Right ventricle myocardium superior (tissue), 1 donor: ENCODE measurements around the gene MAP3K7CL. TPM values are rescaled to one million over a fixed set of nuclear protein-coding genes. Genes with fewer than 3 reads are reported as not detected.

ENCODE experiments used
- ATAC-seq: fragments of 200-7000 bp; cut with Tn5 transposase; one replicate; pipeline ENCODE4 v1.9.1; 2020; ENCODE audit warnings: mild to moderate bottlenecking; ENCODE audit not compliant: poor library complexity
- DNase-seq: peaks from one replicate; pipeline ENCODE4 v3.0.0-alpha.2; 2020
- intact Hi-C: fragments of 100-400 bp; cut with DNase I; formaldehyde crosslinking; loops from one replicate; pipeline ENCODE4 v1.11.2; 2022
- total RNA-seq: library from RNA; stranded (reverse); fragmentation: NEBNext Ultra II Directional; extraction: Animal tissue kit (Norgen Biotek cat#: 25700); gene quantifications from one replicate; pipeline ENCODE4 v1.2.1, GENCODE V29; 2021
- donor health status: DM: no; HTN: yes; CAD: no; lungs with severe emphysema.

Gene MAP3K7CL
- total RNA-seq, 1 donor from 2014 or later, result 1.1 TPM

- ATAC-seq (no peak), DNase-seq (no peak)
- intact Hi-C loops, result no loop called here
Observed at GRCh38 chr21:29211205-29211604, 80.8 kb downstream of the MAP3K7CL start.

GRCh38 chr21:29212446-29212845 is 82.0 kb downstream of the MAP3K7CL start:
- intact Hi-C loops, result no loop called here
- no peak for ATAC-seq
- DNase-seq, result no peak

GRCh38 chr21:29213513-29214385 is 83.3 kb downstream of the MAP3K7CL start:
- intact Hi-C loops, result no loop called here
- no peak for DNase-seq
- no peak for ATAC-seq

GRCh38 chr21:29215709-29216108 is 85.3 kb downstream of the MAP3K7CL start:
- no peak for DNase-seq
- no peak for ATAC-seq
- intact Hi-C loops, result no loop called here

GRCh38 chr21:29217818-29218291 is 87.4 kb downstream of the MAP3K7CL start:
- ATAC-seq (no peak), DNase-seq (no peak)
- intact Hi-C loops, result no loop called here

GRCh38 chr21:29218749-29219148 is 88.3 kb downstream of the MAP3K7CL start:
- intact Hi-C loops, result no loop called here
- DNase-seq (no peak), ATAC-seq (peak; percentile 15)

- ATAC-seq, result peak; percentile 62
- intact Hi-C loops, result no loop called here
- no peak for DNase-seq
Observed at GRCh38 chr21:29219165-29219770, 88.8 kb downstream of the MAP3K7CL start.

GRCh38 chr21:29221253-29221744 is 90.9 kb downstream of the MAP3K7CL start:
- no peak for ATAC-seq
- no peak for DNase-seq
- intact Hi-C loops, result no loop called here

GRCh38 chr21:29224006-29224405 is 93.6 kb downstream of the MAP3K7CL start:
- no peak for ATAC-seq
- DNase-seq, result no peak
- intact Hi-C loops, result no loop called here

Other genes starting within 250 kb of the MAP3K7CL start
- 16.1 TPM for gene LTN1, start 137.8 kb upstream of the MAP3K7CL start, total RNA-seq
- gene RWDD2B, start 111.3 kb upstream of the MAP3K7CL start, total RNA-seq, result 13.6 TPM
- 29.1 TPM for gene USP16, start 106.0 kb upstream of the MAP3K7CL start, total RNA-seq
- 108 TPM for gene CCT8, start 57.0 kb upstream of the MAP3K7CL start, total RNA-seq
- gene BACH1, start 168.3 kb downstream of the MAP3K7CL start, total RNA-seq, result 34.2 TPM